ENCODE measurements around the gene EMC6.

- no peak for TF ChIP-seq CTCF (conservative IDR thresholded peaks at IDR 0.05; ENCODE audit: low read depth, low read length)
- TF ChIP-seq BHLHE40 (IDR thresholded peaks at IDR 0.05; ENCODE audit: low read depth, low read length): no peak
- no peak for TF ChIP-seq RFX5 (IDR thresholded peaks at IDR 0.05; ENCODE audit: low read depth, low read length)
- TF ChIP-seq CHD1 (IDR thresholded peaks at IDR 0.05; ENCODE audit: low read depth, low read length): no peak
- no peak for TF ChIP-seq FOS (IDR thresholded peaks at IDR 0.05; ENCODE audit: low read depth, low read length)
- TF ChIP-seq POLR2A (IDR thresholded peaks at IDR 0.05; ENCODE audit: low read depth, low read length): no peak
- TF ChIP-seq MXI1 (IDR thresholded peaks at IDR 0.05; ENCODE audit: borderline replicate concordance, low read depth, low read length): no peak
- no peak for TF ChIP-seq CEBPB (IDR thresholded peaks at IDR 0.05; ENCODE audit: low read depth, low read length)
- no peak for TF ChIP-seq MAZ (IDR thresholded peaks at IDR 0.05; ENCODE audit: borderline replicate concordance, low read depth, low read length)
- TF ChIP-seq RAD21 (IDR thresholded peaks at IDR 0.05; ENCODE audit: low read length): no peak
- TF ChIP-seq MAFK (IDR thresholded peaks at IDR 0.05; ENCODE audit: low read depth, low read length): no peak
- no peak for TF ChIP-seq SMC3 (IDR thresholded peaks at IDR 0.05; ENCODE audit: low read depth, low read length)
These were observed 8.2 kb upstream of the EMC6 start for GRCh38 chr17:3660311-3660891.
